ENCODE results near the gene RPS27A. TPM values are rescaled to one million over a fixed set of nuclear protein-coding genes. Genes with fewer than 3 reads are reported as not detected.

Gene RPS27A
- total and polyA plus RNA-seq, 9 of the 15 experiments (the other 6 are each of a cell fraction or from before 2014, with no cell fraction given), result 1,383 to 3,282 (median 2,242) TPM

GRCh38 chr2:55245411-55245810 is 12.9 kb downstream of the RPS27A start:
- Histone ChIP-seq H3K9me1 (ENCODE audit: control insufficient read depth, insufficient read depth, low read length) (no peaks in the 10 kb centered on the region), H3K36me3 (ENCODE audit: control insufficient read depth, insufficient read depth, low read length) (peaks cover 85% of the 10 kb centered on the region), H3K27me3 (ENCODE audit: control insufficient read depth in 2 of 2, insufficient read depth in 2 of 2, low read length in 2 of 2) (no peaks in the 10 kb centered on the region), H3K4me1 (replicated peaks in 1 of 2; ENCODE audit: control insufficient read depth in 2 of 2, insufficient read depth in 2 of 2, low read length in 2 of 2) (no peaks in the 10 kb centered on the region), H3K4me2 (ENCODE audit: insufficient read depth, low read length) (no peak overlapping the region), H4K20me1 (replicated peaks; ENCODE audit: control insufficient read depth, insufficient read depth, low read length) (no peaks in the 10 kb centered on the region), H3K9ac (ENCODE audit: insufficient read depth in 1 of 2, low read depth in 2 of 2, low read length in 2 of 2) (no peak overlapping the region), H2AFZ (ENCODE audit: low read depth, low read length) (no peak overlapping the region), H3K4me3 (no peak overlapping the region), H3K79me2 (ENCODE audit: control insufficient read depth, insufficient read depth, low read length) (no peaks in the 10 kb centered on the region), H3K27ac (ENCODE audit: extremely low read depth, low read depth, low read length) (no peak overlapping the region), H3K9me3 (replicated peaks; ENCODE audit: control insufficient read depth, insufficient read depth, low read depth, low read length) (no peaks in the 10 kb centered on the region)
- 81% methylated on average over 5 of the region's 5 CpGs for WGBS (ENCODE audit: insufficient coverage, low coverage, missing lambda C conversion rate)
- CTCF ChIA-PET (ENCODE audit: low intra/inter-chr PET ratio), result no interaction called here
- POLR2A ChIA-PET, result no interaction called here
- ATAC-seq (no peak), FAIRE-seq (no peak), DNase-seq (ENCODE audit: extremely low read depth in 1 of 4, low spot score in 3 of 4) (no peak)
- intact Hi-C loops (cut with micrococcal nuclease) (no loop called here), in situ Hi-C loops (cut with MboI) (no loop called here)
- no TSS peak for BruUV-seq (replicated peaks)
- TF ChIP-seq ZBTB5 (IDR thresholded peaks at IDR 0.05), result no peak
- TF ChIP-seq SRSF1 (IDR thresholded peaks at IDR 0.05; ENCODE audit: low read depth, low read length), result no peak
- TF ChIP-seq MGA (IDR thresholded peaks at IDR 0.05), result no peak
- TF ChIP-seq ZNF232 (CRISPR knock-in tag; IDR thresholded peaks at IDR 0.05), result no peak
